Loucy (cell line): Measurements from ENCODE around the gene STAB2.

ENCODE experiments used
- CTCF ChIP-seq: fragments of 200-600 bp; sonication (generic); conservative IDR thresholded peaks from 2 replicates; pipeline ENCODE4 v1.5.1; 2014; ENCODE audit warnings: mild to moderate bottlenecking, antibody characterized with exemption, low read length
- EZH2phosphoT487 ChIP-seq: fragments of 200-600 bp; IDR thresholded peaks from 2 replicates; pipeline ENCODE4 v1.6.1; 2018; ENCODE audit warnings: antibody characterized with exemption, mild to moderate bottlenecking, moderate library complexity, borderline replicate concordance

- peak; percentile 98 for TF ChIP-seq CTCF
- no peak for TF ChIP-seq EZH2phosphoT487
Measured at GRCh38 chr12:103548622-103549601, 38.2 kb upstream of the STAB2 start.
